ENCODE data around the gene HYKK. TPM values are rescaled to one million over a fixed set of nuclear protein-coding genes. Genes with fewer than 3 reads are reported as not detected.

The HYKK gene
- total and polyA plus RNA-seq, 2 of the 13 experiments (the other 11 are each of a cell fraction or from before 2014, with no cell fraction given), result 3.5 to 5.4 TPM

GRCh38 chr15:78540141-78540870, 32.9 kb downstream of the HYKK start, which contains the start of gene PSMA4 (continued):
- no peak for TF ChIP-seq PRDM15 (CRISPR knock-in tag; IDR thresholded peaks at IDR 0.05)
- no peak for TF ChIP-seq ZBTB43 (CRISPR knock-in tag; conservative IDR thresholded peaks at IDR 0.05)
- TF ChIP-seq GRHL1 (CRISPR knock-in tag; conservative IDR thresholded peaks at IDR 0.05), result no peak

Data from HepG2 (cell line).